GM18517 (cell line): ENCODE measurements around the gene MYL9.
"Not testable (repeated sequence)": the region's sequence is repeated elsewhere in the genome, so short reads cannot be mapped to it uniquely, and the experiment has no call there.

Experiments used
- ATAC-seq: cut with Tn5 transposase; IDR thresholded peaks from one replicate; pipeline ENCODE4 v1.9.1; 2021; ENCODE audit warnings: mild to moderate bottlenecking, moderate library complexity; ENCODE audit not compliant: unreplicated experiment

MYL9 gene

GRCh38 chr20:36541227-36541767, at the start of gene MYL9:
MYL9 (plus strand) TSS chr20:36541519; CDS start chr20:36544885, 3,366 bp downstream.
- ATAC-seq, result no peak

- ATAC-seq, result no peak
These were observed 49.3 kb upstream of the MYL9 start for GRCh38 chr20:36491901-36492617.

GRCh38 chr20:36493051-36493800, 48.1 kb upstream of the MYL9 start:
- no peak for ATAC-seq

- ATAC-seq, result no peak
These were observed 47.6 kb upstream of the MYL9 start for GRCh38 chr20:36493801-36494114.

- ATAC-seq, result no peak
These were observed 44.3 kb upstream of the MYL9 start for GRCh38 chr20:36496707-36497669.

GRCh38 chr20:36497856-36498255, 43.5 kb upstream of the MYL9 start:
- ATAC-seq, result no peak

GRCh38 chr20:36498386-36499179, 42.7 kb upstream of the MYL9 start:
- ATAC-seq, result no peak

GRCh38 chr20:36499211-36499610, 42.1 kb upstream of the MYL9 start:
- ATAC-seq, result no peak

- ATAC-seq, result no peak
These were observed 41.4 kb upstream of the MYL9 start for GRCh38 chr20:36499723-36500501.

GRCh38 chr20:36501367-36502006, 39.8 kb upstream of the MYL9 start:
- no peak for ATAC-seq

- no peak for ATAC-seq
These were observed 37.0 kb upstream of the MYL9 start for GRCh38 chr20:36504295-36504694.

- no peak for ATAC-seq
These were observed 35.1 kb upstream of the MYL9 start for GRCh38 chr20:36506253-36506652.

- no peak for ATAC-seq
These were observed 33.6 kb upstream of the MYL9 start for GRCh38 chr20:36507746-36508145.

- ATAC-seq, result no peak
These were observed 22.2 kb upstream of the MYL9 start for GRCh38 chr20:36519012-36519719.

- no peak for ATAC-seq
These were observed 21.4 kb upstream of the MYL9 start for GRCh38 chr20:36519944-36520343.

GRCh38 chr20:36521526-36521925, 19.8 kb upstream of the MYL9 start:
- ATAC-seq, result no peak

- ATAC-seq, result not testable (repeated sequence)
These were observed 18.9 kb upstream of the MYL9 start for GRCh38 chr20:36522412-36522811.

GRCh38 chr20:36523341-36523740, 18.0 kb upstream of the MYL9 start:
- ATAC-seq, result no peak
